Right lobe of liver (tissue), 4 donors: ENCODE measurements around the gene NBPF11.
"Not testable (repeated sequence)": the region's sequence is repeated elsewhere in the genome, so short reads cannot be mapped to it uniquely, and the experiment has no call there.

ENCODE experiments used
- POLR2A ChIP-seq: fragments of 450-650 bp; IDR thresholded peaks from one replicate; pipeline ENCODE4 v1.6.1; 2017; ENCODE audit warnings: antibody characterized with exemption, mild to moderate bottlenecking
- TF ChIP-seq, protein P1 (sequence below), 4 donors: fragments of 200-600 bp in 3 of 4; fragments of 450-650 bp in 1 of 4; IDR thresholded peaks; one replicate each; pipeline versions ENCODE4 v1.5.1 to v1.8.0; 2016 to 2022; ENCODE audit warnings: antibody characterized with exemption in 4 of 4, mild to moderate bottlenecking in 2 of 4
- donor health status: DM: no; HTN: no; CAD: no.
- donor health status: DM: no; HTN: no; CAD: no.
- donor health status: DM: no; HTN: yes; CAD: no.

DNA sequence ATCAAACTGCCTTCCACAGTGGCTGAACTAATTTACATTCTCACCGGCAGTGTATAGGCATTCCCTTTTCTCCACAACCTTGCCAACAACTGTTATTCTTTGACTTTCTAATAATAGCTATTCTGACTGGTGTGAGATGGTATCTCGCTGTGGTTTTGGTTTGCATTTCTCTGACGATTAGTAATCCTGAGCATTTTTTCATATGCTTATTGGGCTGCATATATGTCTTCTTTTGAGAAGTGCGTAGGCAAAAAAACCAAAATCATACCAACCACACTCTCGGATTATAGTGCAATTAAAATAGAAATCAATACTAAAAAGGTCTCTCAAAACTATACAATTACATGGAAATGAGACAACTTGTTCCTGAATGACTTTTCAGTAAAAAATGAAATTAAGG, 78.7 kb downstream of the NBPF11 start:
- not testable (repeated sequence) for TF ChIP-seq POLR2A
- TF ChIP-seq, protein P1, sequence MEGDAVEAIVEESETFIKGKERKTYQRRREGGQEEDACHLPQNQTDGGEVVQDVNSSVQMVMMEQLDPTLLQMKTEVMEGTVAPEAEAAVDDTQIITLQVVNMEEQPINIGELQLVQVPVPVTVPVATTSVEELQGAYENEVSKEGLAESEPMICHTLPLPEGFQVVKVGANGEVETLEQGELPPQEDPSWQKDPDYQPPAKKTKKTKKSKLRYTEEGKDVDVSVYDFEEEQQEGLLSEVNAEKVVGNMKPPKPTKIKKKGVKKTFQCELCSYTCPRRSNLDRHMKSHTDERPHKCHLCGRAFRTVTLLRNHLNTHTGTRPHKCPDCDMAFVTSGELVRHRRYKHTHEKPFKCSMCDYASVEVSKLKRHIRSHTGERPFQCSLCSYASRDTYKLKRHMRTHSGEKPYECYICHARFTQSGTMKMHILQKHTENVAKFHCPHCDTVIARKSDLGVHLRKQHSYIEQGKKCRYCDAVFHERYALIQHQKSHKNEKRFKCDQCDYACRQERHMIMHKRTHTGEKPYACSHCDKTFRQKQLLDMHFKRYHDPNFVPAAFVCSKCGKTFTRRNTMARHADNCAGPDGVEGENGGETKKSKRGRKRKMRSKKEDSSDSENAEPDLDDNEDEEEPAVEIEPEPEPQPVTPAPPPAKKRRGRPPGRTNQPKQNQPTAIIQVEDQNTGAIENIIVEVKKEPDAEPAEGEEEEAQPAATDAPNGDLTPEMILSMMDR (IDR thresholded peaks at IDR 0.05), result not testable (repeated sequence)
